C4-2B (cell line): Measurements from ENCODE around the gene SLC16A5.
A peak's percentile ranks its signal among the peaks of the same experiment; 100 is the strongest.
"Not testable (repeated sequence)": the region's sequence is repeated elsewhere in the genome, so short reads cannot be mapped to it uniquely, and the experiment has no call there.

Source experiments
- H3K27ac ChIP-seq: fragments of 450-650 bp; 2 replicates; pipeline ENCODE4 v1.5.1; 2017
- CTCF ChIP-seq: fragments of 450-650 bp; conservative IDR thresholded peaks from 2 replicates; pipeline ENCODE4 v1.5.1; 2017; ENCODE audit warnings: mild to moderate bottlenecking
- ZFX ChIP-seq: fragments of 450-650 bp; IDR thresholded peaks from 2 replicates; pipeline ENCODE4 v1.6.1; 2017

SLC16A5 gene

GRCh38 chr17:75124041-75124818 is 36.5 kb downstream of the SLC16A5 start:
- TF ChIP-seq CTCF = no peak
- TF ChIP-seq ZFX = no peak
- H3K27ac ChIP-seq = no peak overlapping the region

GRCh38 chr17:75124819-75125162 is 37.0 kb downstream of the SLC16A5 start:
- H3K27ac ChIP-seq = no peak overlapping the region
- TF ChIP-seq CTCF (no peak), ZFX (no peak)

- no peak overlapping the region for H3K27ac ChIP-seq
- no peak for TF ChIP-seq ZFX
- TF ChIP-seq CTCF = no peak
Observed at GRCh38 chr17:75125984-75126383, 38.2 kb downstream of the SLC16A5 start.

- no peak overlapping the region for H3K27ac ChIP-seq
- no peak for TF ChIP-seq ZFX
- no peak for TF ChIP-seq CTCF
Observed at GRCh38 chr17:75126954-75127353, 39.2 kb downstream of the SLC16A5 start.

GRCh38 chr17:75127936-75128335 is 40.2 kb downstream of the SLC16A5 start:
- not testable (repeated sequence) for H3K27ac ChIP-seq

- no peak overlapping the region for H3K27ac ChIP-seq
- no peak for TF ChIP-seq ZFX
Observed at GRCh38 chr17:75128694-75129505, 41.1 kb downstream of the SLC16A5 start.

- H3K27ac ChIP-seq = no peak overlapping the region
- TF ChIP-seq ZFX (no peak), CTCF (no peak)
Observed at GRCh38 chr17:75129576-75129975, 41.8 kb downstream of the SLC16A5 start.

- peak overlapping the region; percentile 94; the same call in 1 of the 2 replicates for H3K27ac ChIP-seq
- TF ChIP-seq CTCF (no peak), ZFX (no peak)
Observed at GRCh38 chr17:75130059-75130631, 42.4 kb downstream of the SLC16A5 start.
